ENCODE data around the gene ARPP19. TPM values are rescaled to one million over a fixed set of nuclear protein-coding genes. Genes with fewer than 3 reads are reported as not detected.
"Not testable (repeated sequence)": the region's sequence is repeated elsewhere in the genome, so short reads cannot be mapped to it uniquely, and the experiment has no call there.

Gene ARPP19
- total RNA-seq, 1 donor from 2014 or later = 150 TPM

DNA sequence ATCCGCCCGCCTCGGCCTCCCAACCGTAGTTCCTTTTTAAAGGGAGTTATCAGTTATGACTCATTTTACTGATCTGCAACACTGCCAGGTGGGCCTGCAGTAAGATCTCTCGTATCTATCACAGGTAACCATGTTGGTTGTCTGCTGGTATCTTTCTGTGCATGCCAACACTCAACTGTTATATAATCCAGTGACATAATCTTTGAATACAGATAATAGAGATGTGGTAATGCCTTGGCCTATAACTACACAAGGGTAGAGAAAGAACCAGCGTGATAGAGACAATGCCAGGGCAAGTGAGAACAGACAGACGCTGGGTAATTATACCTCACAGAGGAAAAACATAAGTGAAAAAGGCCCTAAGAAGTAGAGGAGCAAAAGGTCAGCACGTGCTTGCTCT is 11.0 kb upstream of the ARPP19 start:
- H3K36me3 ChIP-seq (ENCODE audit: control insufficient read depth, insufficient read depth, low read length) = peaks cover 1% of the 10 kb centered on the region
- no peak overlapping the region for H3K4me3 ChIP-seq (ENCODE audit: low read depth, low read length)
- no peaks in the 10 kb centered on the region for H3K27me3 ChIP-seq (ENCODE audit: control insufficient read depth, insufficient read depth, low read length)
- FAIRE-seq = no peak
- TF ChIP-seq CTCF (IDR thresholded peaks at IDR 0.05; ENCODE audit: insufficient read depth, low read length, severe bottlenecking) = no peak
- DNase-seq (ENCODE audit: low read depth) = no peak

DNA sequence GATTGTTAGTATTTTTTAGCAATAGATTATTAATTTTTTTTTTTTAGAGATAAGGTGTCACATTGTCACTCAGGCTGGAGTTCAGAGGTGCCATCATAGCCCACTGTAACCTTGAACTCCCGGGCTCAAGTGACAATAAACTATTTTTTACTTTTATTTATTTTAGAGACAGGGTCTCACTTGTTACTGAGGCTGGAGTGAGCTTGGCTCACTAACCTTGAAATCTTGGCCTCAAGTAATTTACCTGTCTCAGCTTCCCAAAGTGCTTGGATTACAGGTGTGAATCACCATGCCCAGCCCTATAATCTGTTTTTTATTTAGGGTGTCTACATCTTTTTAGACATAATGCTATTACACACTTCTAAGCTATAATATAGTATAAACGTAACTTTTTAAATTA is 7.9 kb upstream of the ARPP19 start:
- FAIRE-seq = no peak
- DNase-seq (ENCODE audit: low read depth) = no peak
- no peak for TF ChIP-seq CTCF (IDR thresholded peaks at IDR 0.05; ENCODE audit: insufficient read depth, low read length, severe bottlenecking)
- Histone ChIP-seq H3K27me3 (ENCODE audit: control insufficient read depth, insufficient read depth, low read length) (no peaks in the 10 kb centered on the region), H3K36me3 (ENCODE audit: control insufficient read depth, insufficient read depth, low read length) (no peaks in the 10 kb centered on the region), H3K4me3 (ENCODE audit: low read depth, low read length) (no peak overlapping the region)

- not testable (repeated sequence) for H3K36me3 ChIP-seq (ENCODE audit: control insufficient read depth, insufficient read depth, low read length); DNase-seq (ENCODE audit: low read depth); H3K4me3 ChIP-seq (ENCODE audit: low read depth, low read length); FAIRE-seq; H3K27me3 ChIP-seq (ENCODE audit: control insufficient read depth, insufficient read depth, low read length)
Observed at GRCh38 chr15:52575573-52575972, 6.7 kb upstream of the ARPP19 start.

DNA sequence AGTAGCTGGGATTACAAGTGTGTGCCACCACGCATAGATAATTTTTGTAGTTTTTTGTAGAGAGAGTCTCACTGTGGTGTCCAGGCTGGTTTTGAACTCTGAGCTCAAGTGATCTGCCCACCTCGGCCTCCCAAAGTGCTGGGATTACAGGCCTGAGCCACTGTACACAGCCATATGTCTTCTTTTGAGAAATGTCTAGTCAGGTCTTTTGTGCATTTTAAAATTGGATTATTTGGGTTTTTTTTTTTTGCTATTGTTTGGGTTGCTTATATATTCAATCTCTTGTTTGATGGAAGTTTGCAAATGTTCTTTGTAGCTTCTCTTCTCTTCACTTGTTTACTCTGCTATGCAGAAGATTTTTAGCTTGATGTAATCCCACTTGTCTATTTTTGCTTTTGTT is 6.2 kb upstream of the ARPP19 start:
- FAIRE-seq = no peak

GRCh38 chr15:52574623-52575022 is 5.8 kb upstream of the ARPP19 start:
- not testable (repeated sequence) for FAIRE-seq; H3K36me3 ChIP-seq (ENCODE audit: control insufficient read depth, insufficient read depth, low read length); DNase-seq (ENCODE audit: low read depth); H3K4me3 ChIP-seq (ENCODE audit: low read depth, low read length); H3K27me3 ChIP-seq (ENCODE audit: control insufficient read depth, insufficient read depth, low read length)

More for the DNA sequence above, 6.2 kb upstream of the ARPP19 start:
- Histone ChIP-seq H3K36me3 (ENCODE audit: control insufficient read depth, insufficient read depth, low read length) (no peaks in the 10 kb centered on the region), H3K27me3 (ENCODE audit: control insufficient read depth, insufficient read depth, low read length) (no peaks in the 10 kb centered on the region), H3K4me3 (ENCODE audit: low read depth, low read length) (no peak overlapping the region)
- DNase-seq (ENCODE audit: low read depth) = no peak
- no peak for TF ChIP-seq CTCF (IDR thresholded peaks at IDR 0.05; ENCODE audit: insufficient read depth, low read length, severe bottlenecking)

DNA sequence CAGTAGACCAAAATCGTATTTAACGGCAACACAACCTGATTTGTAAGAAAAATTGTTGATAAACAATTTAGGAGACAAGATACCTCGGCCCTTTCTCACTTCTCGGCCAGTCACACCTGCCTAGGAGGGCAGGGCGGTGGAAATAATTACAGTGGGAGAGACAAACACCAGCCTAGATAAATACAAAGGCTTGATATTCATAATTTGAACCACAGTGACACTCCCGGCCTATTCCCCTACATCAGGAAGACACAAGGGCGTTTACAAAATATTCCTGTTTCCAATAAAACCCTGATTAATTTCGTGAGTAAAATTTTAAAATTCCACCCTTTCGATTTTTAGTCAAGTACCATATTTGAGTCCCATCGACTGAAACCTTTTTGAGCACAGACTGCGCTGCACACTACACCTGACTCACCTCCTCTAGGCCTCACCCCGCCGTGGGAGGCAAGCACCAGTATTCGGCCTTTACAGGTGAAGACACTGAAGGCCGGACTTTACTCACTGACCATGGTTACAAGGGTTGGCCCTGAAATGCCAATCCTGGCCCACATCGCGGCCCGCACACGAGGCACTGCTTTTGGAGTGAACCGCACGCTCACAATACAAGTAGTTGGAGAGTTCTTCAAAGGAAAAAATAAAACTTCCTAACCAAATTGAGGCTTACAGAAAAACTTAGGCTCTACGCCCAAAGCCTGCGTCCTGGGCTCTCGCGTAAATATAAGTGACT is 794 bp downstream of the ARPP19 start:
- no peak for TF ChIP-seq CTCF (IDR thresholded peaks at IDR 0.05; ENCODE audit: insufficient read depth, low read length, severe bottlenecking)
- DNase-seq (ENCODE audit: low read depth) (peak; percentile 62), FAIRE-seq (no peak)
- H3K27me3 ChIP-seq (ENCODE audit: control insufficient read depth, insufficient read depth, low read length) = no peaks in the 10 kb centered on the region
- no peaks in the 10 kb centered on the region for H3K36me3 ChIP-seq (ENCODE audit: control insufficient read depth, insufficient read depth, low read length)
- H3K4me3 ChIP-seq (ENCODE audit: low read depth, low read length) = peak overlapping the region; percentile 73

- FAIRE-seq (no peak), DNase-seq (ENCODE audit: low read depth) (no peak)
- H3K4me3 ChIP-seq (ENCODE audit: low read depth, low read length) = peak overlapping the region; percentile 73
- no peak for TF ChIP-seq CTCF (IDR thresholded peaks at IDR 0.05; ENCODE audit: insufficient read depth, low read length, severe bottlenecking)
- H3K27me3 ChIP-seq (ENCODE audit: control insufficient read depth, insufficient read depth, low read length) = no peaks in the 10 kb centered on the region
- H3K36me3 ChIP-seq (ENCODE audit: control insufficient read depth, insufficient read depth, low read length) = no peaks in the 10 kb centered on the region
Observed at GRCh38 chr15:52566889-52567288, 1.9 kb downstream of the ARPP19 start.

- not testable (repeated sequence) for FAIRE-seq
Observed at GRCh38 chr15:52565417-52566358, 3.1 kb downstream of the ARPP19 start.

More at GRCh38 chr15:52565417-52566358, 3.1 kb downstream of the ARPP19 start:
- DNase-seq (ENCODE audit: low read depth); H3K36me3 ChIP-seq (ENCODE audit: control insufficient read depth, insufficient read depth, low read length); H3K4me3 ChIP-seq (ENCODE audit: low read depth, low read length); H3K27me3 ChIP-seq (ENCODE audit: control insufficient read depth, insufficient read depth, low read length): not testable (repeated sequence)

All from bronchial epithelial cell (primary cell).